C4-2B (cell line): Measurements from ENCODE around the gene CAPN9.

ENCODE experiments used
- ZFX ChIP-seq: fragments of 450-650 bp; IDR thresholded peaks from 2 replicates; pipeline ENCODE4 v1.6.1; 2017
- TF ChIP-seq, protein P1 (sequence below): fragments of 450-650 bp; conservative IDR thresholded peaks from 2 replicates; pipeline ENCODE4 v1.5.1; 2017; ENCODE audit warnings: mild to moderate bottlenecking

DNA sequence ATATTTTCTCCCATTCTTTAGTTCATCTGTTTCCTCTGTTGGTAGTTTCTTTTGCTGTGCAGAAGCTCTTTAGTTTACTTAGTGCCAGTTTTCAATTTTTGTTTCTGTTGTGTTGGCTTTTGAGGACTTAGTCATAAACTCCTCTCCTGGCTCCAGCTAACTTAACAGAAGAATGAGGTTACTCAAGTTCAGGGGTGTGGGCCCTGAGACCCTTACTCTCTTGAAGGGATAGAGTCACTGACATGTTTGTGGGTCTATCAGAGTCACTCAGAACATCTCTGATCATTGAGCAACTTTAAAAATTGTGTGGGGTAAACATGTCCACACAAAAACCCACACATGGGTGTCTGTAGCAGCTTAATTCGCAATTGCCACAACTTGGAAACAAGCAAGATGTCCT is 47.5 kb upstream of the CAPN9 start:
- TF ChIP-seq, protein P1, sequence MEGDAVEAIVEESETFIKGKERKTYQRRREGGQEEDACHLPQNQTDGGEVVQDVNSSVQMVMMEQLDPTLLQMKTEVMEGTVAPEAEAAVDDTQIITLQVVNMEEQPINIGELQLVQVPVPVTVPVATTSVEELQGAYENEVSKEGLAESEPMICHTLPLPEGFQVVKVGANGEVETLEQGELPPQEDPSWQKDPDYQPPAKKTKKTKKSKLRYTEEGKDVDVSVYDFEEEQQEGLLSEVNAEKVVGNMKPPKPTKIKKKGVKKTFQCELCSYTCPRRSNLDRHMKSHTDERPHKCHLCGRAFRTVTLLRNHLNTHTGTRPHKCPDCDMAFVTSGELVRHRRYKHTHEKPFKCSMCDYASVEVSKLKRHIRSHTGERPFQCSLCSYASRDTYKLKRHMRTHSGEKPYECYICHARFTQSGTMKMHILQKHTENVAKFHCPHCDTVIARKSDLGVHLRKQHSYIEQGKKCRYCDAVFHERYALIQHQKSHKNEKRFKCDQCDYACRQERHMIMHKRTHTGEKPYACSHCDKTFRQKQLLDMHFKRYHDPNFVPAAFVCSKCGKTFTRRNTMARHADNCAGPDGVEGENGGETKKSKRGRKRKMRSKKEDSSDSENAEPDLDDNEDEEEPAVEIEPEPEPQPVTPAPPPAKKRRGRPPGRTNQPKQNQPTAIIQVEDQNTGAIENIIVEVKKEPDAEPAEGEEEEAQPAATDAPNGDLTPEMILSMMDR = no peak
- TF ChIP-seq ZFX = no peak
